NOMO-1 treated with dmso at 0.1 percent for 144 hours (cell line): ENCODE results near the gene ARFGAP3.

Source experiments
- DNase-seq: peaks from one replicate; lab custom pipeline; 2025; ENCODE audit not compliant: unreplicated experiment; lab: John Stamatoyannopoulos, UW

The ARFGAP3 gene

DNA sequence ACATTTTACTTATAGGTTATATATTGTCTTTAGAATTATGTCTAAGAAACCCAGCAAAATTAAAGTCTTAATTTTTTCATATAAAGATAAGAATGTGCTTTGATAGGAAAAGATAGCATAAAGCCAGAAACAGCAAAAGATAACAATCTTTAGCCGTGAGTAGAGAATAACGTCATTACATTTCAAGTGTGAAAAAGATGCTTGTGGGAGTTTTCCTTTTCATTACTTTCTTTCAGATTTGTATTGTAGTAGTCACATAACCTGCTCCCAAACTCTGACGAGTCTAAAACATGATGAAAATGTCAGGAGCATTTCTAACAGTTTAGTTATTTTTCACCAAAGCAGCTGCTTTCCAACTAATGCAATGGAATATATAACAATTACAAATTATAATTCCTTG is 31.3 kb downstream of the ARFGAP3 start:
- no peak for DNase-seq

DNA sequence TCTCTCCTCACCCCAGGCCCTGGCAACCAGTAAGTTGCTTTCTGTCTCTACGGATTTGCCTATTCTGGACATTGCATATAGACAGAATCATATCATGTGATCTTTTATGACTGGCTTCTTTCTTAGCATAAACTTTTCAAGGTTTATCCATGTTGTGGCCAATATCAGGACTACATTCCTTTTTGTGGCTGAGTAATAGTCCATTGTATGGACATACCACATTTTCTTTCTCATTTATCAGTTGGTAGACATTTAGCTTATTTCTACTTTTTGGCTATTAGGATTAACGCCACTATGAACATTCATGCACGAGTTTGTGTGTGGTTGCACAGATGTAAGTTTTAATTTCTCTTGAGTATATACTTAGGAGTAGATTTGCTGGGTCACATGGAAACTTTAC is 35.7 kb downstream of the ARFGAP3 start:
- no peak for DNase-seq

DNA sequence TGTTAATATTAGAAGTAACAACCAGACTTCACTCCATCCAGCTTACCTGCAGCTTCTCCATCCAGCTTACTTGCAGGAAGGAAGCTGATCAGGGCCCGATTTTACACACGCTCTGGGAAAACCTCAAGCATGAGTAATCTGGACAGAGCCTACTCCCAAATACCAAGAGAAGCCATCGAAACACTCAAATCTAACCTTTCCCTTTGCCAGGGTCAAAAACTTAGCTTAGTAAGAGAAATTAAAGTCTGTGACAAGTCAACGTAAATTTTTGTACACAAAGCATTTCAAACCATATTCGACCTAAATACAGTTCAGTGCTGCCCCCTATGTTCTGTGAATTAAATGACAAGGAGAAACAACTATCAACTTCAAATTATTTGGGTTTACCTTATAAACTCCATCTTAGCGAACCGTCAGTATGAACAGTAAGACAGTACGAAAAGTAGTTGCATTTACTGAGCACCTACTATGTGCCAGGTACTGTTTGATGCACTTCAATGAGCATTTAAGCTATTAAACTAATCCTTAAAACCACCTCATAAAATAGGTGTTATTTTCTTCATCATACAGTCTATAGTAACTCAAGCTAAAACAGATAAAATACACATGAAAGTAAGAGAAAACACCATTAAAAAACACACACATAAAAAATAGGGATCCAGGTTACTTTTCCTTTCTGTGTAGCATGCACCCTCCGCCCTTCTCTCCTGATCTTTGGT is 36.9 kb downstream of the ARFGAP3 start:
- no peak for DNase-seq

DNA sequence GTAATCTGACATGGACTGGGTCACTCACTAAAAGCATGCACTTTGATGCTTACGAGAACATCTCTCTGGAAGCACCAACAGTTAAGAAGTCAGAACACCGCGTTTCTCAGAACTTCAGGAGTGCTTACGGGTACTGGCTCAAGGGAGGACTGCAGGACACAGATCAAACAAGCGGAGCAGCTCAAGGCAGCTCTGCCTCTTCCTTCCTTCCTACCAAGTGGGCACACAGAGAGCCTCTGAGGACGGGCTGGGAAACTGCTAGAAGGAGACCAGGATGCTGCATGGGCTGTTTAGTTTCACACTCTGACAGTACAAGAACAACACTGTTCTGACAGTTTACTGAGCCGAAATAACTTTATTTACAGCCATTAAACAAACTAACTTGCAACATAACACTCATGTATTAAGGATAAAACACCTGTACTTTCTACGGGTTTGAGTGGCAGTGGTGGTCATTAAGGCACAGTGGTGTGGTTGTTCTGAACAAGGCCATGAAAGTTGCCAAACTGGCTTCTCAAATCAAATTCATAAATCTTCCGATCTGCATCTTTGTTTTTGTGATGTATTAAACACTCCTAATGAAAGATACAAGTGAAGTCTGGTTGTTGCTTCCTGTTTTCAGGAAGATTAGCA is 37.5 kb downstream of the ARFGAP3 start:
- DNase-seq: no peak

DNA sequence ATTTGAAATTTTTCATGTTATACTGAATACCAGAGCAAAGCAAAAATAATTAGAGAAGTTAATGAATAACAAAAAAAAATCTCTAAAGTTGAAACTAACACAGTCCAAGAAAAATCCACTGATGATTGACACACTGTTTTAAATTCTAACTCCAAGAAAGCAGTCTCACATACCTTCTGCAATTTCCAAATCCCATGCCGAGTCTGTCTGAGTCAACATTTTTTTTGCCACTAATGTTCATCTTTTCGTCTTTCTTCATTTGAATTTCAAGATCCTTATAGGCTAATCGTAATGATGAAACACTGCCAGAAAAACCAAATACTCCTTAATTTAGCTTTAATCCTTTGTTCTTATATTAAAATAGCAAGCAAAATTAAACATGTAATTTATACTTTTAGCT is 39.5 kb downstream of the ARFGAP3 start:
- DNase-seq: no peak

DNA sequence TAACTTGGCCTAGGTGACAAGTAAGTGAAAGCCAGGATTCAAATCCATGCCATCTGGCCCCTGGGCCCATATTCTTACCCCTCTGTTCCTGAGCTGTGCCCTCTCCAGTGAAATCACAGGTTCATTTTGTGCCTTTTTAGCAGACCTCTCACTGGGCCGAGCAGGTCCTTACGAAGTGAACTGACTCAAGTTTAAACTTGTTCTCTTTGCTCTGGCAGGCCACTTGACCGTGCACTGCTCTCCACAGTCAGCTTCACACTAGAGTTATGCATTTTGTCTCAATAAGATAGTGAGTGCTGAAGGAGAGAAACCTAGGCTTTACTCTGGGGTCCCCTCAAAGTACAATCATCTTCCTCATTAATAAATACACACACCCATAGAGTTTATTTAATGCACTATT is 40.7 kb downstream of the ARFGAP3 start:
- no peak for DNase-seq

DNA sequence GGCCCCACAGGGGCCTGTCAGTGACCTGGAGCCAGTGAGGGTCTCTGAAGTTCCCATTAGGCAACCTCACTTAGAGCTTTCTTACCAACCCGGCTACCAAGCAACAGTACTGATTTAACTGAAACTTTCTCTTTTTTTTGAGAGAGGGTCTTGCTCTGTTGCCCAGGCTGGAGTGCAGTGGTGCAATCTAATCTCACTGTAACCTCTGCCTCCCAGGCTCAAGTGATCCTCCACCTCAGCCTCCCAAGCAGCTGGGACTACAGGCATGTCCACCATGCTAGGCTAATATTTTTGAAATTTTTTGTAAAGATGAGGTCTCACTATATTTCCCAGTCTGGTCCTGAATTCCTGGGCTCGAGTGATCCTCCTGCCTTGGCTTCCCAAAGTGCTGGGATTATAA is 42.5 kb downstream of the ARFGAP3 start:
- no peak for DNase-seq

DNA sequence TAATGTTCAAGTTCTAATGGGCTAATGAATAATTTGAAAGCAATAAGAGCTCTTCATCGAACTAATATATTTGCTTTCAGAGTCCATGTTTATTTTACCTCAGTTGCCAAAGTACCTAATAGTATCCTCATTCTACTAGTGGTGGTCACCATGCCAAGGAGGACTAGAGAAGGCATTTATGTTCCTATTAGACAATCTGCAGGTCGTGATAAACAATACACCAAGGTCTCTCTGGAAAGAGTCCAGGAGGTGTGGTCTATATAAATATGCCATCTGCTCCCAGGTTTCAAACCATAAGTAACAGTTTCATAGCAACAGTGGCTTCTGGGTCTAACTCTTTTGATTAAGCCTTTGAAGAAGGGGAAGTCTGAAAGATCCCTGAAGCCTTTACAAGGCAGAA is 42.9 kb downstream of the ARFGAP3 start:
- DNase-seq: no peak

DNA sequence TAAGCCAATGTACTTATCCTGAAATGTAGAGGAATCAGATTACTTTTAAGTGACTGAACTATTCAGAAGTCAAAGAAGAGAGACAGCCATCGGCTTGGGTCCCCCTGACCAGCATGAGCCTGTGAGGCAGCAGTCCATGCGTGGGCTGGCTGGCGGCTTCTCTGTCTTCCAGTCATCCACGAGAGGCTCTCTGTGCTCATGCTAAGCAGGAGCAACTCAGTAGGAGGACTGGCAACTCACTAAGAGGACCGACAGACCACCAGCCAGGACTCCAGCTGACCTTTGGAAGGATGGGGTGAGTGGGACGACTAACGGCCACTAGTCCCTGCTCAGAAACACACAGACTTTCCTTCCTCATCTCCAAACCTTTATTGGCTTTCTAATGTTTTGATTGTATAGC is 43.6 kb downstream of the ARFGAP3 start:
- DNase-seq: no peak

DNA sequence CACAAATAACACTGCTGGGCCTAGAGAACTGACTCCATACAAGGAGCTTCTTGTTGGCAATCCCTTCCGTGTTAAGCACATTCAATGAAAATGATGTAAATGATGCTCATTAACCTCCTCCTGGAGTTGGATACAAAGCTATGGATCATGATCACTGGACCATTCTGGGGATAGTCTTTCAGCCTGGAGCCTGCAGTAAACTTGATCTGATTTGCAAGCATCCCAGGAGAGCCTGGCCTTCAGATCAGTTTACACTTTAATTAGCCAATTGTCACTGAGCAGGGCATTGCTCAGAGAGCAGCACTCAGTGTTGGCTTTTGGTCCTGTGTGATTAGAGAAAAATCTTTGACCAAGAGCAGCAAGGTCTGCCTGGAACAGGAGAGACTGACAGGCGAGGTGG is 45.6 kb downstream of the ARFGAP3 start:
- DNase-seq: no peak

DNA sequence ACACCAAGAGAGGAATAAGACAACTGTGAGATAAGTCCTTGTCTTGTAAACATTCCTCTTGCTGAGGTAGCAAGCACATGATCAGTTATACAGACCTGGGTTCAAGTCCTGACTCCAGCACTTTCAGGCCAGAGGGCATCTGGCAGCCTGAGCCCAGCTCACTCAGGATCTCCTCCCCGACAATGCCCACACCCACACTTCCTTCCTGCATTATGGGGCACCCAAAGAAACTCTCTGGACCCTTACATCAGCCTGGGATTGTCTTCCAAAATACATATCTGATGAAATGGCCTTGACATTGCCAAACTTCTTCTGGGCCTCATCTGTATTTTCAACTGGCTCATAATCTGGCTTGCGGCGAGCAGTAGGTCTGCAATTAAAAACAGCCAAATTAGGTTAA is 48.6 kb downstream of the ARFGAP3 start:
- DNase-seq: no peak

DNA sequence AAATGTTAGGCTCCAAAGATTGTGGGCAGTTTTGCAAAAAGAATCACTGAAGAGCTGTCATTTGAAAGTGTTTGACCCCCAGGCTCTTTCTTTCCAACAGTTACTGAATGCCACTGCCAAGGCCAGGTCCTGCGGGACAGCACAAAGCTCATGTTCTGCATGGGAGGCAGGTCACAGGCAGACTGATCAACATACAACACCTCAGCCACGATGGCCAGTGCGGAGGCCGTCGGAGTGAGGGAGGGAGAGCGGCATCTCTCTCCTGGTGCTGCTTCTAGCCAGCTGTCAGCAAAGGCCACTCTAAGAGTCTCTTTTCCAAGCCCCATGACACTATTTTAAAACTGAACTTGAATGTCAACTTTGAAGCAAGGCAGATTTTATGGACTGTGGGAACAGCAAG is 49.9 kb downstream of the ARFGAP3 start:
- DNase-seq: no peak

DNA sequence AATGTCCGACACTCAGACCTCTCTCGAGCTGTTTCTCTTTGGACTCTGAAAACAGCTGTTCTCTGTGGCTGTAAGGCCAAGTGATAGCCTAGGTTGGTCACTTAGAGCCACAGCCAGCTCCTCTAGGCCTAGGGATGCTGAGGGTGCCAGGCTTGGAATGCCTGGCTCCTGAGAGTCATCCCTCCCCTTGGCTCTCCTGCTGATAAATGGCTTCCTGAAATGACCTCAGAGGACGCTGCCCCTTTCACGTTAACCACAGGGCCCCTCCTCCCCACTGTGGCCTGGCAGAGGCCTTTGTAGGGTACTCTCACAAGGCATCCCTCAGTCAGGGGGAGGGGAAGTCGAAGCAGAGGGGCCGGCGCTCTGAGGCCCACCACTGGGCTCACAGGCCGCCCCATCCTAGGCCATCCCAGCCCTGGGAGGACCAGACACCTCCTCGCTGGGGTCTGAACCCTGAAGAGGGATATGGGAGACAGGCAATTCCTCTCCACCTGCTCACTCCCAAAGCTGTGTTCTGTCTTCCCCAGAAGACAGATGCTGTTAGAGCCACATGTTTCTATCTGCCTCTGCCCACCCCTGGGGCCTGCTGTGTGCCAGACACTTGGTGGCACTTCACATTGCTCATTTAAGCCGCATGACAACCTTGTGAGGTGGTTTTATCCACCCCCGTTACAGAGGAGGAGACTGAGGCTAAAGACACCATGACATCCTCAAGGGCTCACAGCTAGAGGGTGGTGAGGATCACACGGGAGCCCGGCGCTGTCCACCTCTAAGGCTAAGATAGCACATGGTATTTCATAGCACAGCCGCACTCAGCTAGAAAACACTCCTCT is 50.9 kb downstream of the ARFGAP3 start:
- no peak for DNase-seq

DNA sequence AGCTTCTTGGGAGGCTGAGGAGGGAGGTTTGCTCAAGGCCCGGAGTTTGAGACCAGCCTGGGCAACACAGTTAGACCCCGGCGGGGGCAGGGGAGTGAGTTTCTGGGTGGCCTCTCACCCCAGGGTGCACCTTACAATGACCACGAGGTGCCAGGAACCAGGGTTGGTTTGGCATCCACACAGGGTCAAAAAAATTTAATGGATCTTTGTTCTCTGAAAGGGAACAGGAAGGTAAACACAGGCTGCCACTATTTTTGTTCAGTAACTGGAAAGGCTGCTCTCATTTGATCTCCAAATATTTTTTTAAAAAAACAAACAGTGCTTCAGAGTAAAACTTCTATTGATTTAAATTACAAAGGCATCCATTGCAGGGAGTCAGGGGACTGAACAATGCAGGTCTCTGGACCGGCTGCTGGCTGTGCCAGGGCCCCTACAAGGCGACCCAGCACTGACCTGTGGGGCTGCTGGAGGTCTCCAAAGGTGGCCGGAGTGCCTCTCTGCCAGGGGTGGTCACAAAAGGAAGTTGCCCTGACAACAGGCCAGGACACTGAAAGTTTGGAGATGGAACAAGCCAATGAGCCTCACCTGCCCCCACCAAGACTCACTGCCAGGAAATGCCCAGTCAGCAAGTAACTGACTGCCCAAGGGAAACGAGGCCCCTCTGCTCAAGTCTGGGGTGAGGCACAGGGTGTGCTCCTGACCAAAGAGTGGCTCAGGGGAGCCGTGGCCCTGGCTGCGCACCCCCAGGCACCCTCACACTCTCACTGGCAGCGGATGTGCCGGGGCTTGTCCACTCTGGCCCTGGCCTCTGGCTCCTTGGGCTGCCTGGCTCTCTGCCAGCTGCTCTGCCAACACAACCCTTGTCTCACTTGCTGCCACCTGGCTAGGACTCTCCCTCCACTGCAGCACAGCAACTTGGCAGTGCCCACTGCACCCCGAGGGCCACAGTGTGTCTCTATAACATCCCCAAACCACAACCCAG is 51.8 kb downstream of the ARFGAP3 start:
- no peak for DNase-seq

DNA sequence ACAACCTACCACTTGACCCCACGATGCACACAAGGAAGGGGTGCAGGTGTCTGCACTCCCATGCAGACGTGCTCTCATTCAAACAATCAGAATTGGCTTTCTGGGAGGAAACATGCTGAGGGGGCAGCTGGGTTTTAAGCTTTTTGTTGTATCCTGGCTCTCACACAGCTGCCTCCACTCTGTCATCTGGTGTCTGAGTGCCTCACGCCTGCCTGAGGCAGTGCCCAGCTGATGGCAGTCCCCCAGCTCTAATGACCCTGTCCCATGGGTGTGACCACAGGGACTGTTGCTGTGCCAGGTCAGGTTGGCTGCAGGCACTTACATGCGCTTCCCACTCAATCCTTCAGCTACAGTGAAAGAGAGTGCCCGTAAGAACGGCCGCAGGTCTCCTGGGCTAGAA is 53.7 kb downstream of the ARFGAP3 start:
- no peak for DNase-seq

DNA sequence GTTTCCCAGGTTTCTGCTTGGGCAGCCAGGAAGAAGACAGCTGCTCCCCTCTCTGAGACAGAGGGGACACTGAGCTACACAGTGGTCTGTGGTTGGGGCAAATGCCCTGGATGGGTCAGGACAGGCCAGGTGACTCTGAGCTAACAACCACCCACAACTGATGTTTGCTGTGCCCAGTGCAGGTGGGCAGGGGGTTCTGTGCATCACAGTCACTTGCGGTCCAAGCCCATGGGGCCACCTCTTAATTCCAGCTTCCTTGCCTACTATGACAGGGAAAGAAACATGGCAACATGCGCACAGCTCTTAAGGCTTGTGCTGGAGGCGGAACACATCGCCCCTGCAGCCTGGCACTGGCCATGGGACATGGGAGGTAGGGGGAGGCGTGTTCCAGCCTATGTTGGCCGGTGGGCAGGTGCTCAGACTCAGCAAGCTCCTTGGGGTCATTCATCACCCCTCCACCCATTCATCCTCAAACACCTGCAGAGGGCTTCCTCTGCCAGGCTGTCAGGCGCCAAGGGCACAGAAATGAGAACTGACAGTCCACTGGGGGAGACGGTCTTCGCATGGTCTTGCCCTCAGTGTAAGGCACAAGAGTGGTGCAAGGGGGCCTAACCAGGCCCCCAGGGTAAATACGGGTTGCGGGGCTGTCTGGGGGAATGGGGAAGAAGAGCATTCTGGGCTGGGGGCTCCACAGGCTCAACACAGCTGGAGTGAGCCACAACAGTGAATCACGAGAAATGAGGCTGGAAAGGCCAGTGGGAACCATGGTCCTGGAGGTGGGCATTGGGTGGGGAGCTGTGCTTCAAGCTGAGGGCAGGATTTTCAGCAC is 55.6 kb downstream of the ARFGAP3 start:
- no peak for DNase-seq

DNA sequence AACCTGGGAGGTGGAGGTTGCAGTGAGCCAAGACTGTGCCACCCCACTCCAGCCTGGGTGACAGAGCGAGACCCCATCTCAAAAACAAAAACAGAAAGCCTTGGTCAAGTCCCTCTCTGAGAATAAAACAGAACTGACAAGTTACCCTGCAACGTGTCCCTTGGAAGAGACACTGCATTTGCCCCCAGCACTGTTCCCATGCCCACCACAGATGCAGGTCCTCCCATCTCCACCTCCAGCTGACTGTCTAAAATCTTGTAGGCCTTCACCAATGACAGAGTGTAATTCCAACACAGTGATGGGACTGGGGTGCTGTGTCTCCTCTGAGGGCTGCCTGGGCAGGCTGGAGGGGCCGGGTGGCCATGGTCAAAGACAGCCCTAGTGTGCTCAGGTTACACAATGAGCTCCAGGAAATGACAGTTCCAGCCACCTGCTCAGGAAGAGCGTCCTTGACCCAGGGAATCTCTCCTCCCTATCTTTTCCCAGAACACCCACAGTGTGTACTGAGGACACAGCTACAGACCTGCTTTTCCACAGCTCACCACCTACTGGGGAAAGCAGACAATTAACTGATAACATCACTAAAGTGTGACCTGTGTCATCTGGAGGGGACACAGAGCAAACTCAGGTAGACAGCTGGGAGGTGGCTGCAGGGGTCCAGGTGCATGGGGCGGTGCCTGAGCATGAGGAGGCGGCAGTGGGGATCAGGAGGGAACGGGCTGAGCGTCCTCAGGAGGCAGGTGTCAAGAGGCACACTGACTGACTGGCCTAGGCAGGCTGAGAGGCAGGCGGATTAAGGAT is 56.4 kb downstream of the ARFGAP3 start:
- DNase-seq: no peak

DNA sequence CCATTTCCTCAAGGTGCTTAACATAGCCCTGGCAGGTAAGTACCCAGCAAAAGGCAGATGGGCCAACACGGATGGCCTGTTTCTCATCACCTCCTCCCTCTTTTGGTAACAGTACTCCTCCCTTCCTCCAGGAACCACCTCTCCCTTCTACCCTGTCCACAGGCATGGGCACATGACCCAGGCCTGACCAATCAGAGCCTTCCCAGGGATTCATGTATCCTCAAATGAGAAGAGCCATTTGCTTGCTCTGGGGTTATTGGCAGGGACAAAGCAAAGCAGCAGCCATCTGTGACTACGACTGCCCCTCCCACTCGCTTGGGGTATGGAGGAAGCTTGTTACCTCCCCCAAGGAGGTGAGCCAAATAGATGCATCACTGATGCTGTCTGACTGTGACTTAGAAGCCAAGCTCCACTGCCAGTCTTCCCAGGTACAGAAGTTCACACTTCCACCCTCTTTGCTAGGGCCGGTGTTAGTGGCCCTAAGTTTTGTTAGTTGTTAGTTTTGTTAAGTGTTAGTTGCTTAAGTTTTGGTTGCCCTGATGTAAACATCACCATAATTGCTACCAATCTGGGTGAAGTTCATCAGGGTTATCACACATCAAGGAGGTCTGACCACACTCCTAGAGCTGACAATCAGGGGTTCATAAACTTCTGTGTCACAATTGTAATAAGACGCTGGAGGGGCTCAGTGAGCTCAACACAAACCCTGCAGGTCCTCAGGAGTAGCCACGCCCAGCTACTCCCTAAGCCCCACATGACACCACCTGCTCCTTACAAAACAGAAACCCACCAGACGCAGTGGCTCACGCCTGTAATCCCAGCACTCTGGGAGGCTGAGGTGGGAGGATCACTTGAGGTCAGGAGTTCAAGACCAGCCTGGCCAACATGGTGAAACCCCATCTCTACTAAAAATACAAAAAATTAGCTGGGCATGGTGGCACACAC is 57.3 kb downstream of the ARFGAP3 start:
- no peak for DNase-seq
